ENCODE measurements around the gene TRPC4.
A peak's percentile ranks its signal among the peaks of the same experiment; 100 is the strongest.

TRPC4 gene

DNA sequence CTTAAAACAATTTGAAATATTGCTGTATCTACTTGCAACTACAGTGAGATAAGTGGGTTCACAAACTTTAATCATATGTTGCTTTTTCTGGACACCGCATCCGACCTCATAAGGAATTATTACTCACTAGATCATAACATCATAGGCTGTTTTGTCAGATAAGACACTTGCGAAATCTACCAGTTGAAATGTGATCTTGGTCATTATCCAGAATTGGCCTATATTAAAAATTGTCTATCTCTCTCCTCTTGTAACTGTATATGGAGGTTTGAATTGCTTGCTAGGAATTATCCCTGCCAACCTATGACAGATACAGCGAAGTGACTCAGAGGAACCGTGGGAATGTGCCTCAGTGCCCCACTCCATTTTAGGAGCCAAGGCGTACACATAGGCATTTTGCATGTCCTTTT lies 154.0 kb downstream of the TRPC4 start:
- TF ChIP-seq EP300 (IDR thresholded peaks at IDR 0.05; ENCODE audit: borderline replicate concordance): no peak
- no peak for TF ChIP-seq YY1 (IDR thresholded peaks at IDR 0.05; ENCODE audit: low read depth)
- TF ChIP-seq, protein P1, sequence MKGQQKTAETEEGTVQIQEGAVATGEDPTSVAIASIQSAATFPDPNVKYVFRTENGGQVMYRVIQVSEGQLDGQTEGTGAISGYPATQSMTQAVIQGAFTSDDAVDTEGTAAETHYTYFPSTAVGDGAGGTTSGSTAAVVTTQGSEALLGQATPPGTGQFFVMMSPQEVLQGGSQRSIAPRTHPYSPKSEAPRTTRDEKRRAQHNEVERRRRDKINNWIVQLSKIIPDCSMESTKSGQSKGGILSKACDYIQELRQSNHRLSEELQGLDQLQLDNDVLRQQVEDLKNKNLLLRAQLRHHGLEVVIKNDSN (IDR thresholded peaks at IDR 0.05): no peak
- no peak for TF ChIP-seq CREB1 (IDR thresholded peaks at IDR 0.05; ENCODE audit: low read depth)
- TF ChIP-seq TCF12 (IDR thresholded peaks at IDR 0.05; ENCODE audit: low read depth): no peak
- TF ChIP-seq CEBPB (IDR thresholded peaks at IDR 0.05): no peak
- TF ChIP-seq ZBTB7A (IDR thresholded peaks at IDR 0.05; ENCODE audit: low read depth): no peak
- no peak for TF ChIP-seq EGR1 (IDR thresholded peaks at IDR 0.05)
- no peak for TF ChIP-seq TEAD4 (IDR thresholded peaks at IDR 0.05)
- no peak for TF ChIP-seq RAD21 (IDR thresholded peaks at IDR 0.05; ENCODE audit: low read depth)
- no peak for TF ChIP-seq NFIC (IDR thresholded peaks at IDR 0.05)
- TF ChIP-seq TAF1 (IDR thresholded peaks at IDR 0.05; ENCODE audit: low read depth): no peak

DNA sequence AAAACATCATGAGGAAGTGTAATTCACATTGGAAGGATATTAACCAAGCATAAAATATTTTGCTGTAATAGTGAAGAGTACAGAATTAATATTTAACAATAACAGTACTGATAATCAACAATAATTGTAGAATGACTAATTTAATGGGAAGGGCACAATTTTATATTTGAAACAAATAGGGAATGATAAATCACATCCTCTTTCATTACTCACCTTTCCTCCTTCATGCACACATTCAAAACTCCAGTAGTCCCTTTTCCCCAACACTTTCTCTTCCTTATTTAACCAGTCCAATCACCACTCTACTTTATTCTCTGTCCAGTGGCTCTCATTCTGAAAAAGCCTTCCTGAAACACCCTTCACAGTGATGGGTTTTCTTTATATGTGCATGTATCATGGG lies 160.3 kb downstream of the TRPC4 start:
- TF ChIP-seq CREB1 (IDR thresholded peaks at IDR 0.05; ENCODE audit: low read depth): no peak

GRCh38 chr13:37707739-37708500 lies 161.7 kb downstream of the TRPC4 start:
- TF ChIP-seq FOXM1 (IDR thresholded peaks at IDR 0.05; ENCODE audit: borderline replicate concordance, low read depth) (no peak), EP300 (IDR thresholded peaks at IDR 0.05; ENCODE audit: borderline replicate concordance) (no peak), CEBPB (IDR thresholded peaks at IDR 0.05) (no peak), ZBTB7A (IDR thresholded peaks at IDR 0.05; ENCODE audit: low read depth) (no peak), TEAD4 (IDR thresholded peaks at IDR 0.05) (no peak), TCF12 (IDR thresholded peaks at IDR 0.05; ENCODE audit: low read depth) (no peak), REST (IDR thresholded peaks at IDR 0.05; ENCODE audit: low read depth) (no peak), YY1 (IDR thresholded peaks at IDR 0.05; ENCODE audit: low read depth) (no peak), NFIC (IDR thresholded peaks at IDR 0.05) (no peak), TAF1 (IDR thresholded peaks at IDR 0.05; ENCODE audit: low read depth) (no peak), CREB1 (IDR thresholded peaks at IDR 0.05; ENCODE audit: low read depth) (no peak), RAD21 (IDR thresholded peaks at IDR 0.05; ENCODE audit: low read depth) (no peak), EGR1 (IDR thresholded peaks at IDR 0.05) (no peak)
- TF ChIP-seq, protein P1 (IDR thresholded peaks at IDR 0.05): no peak
- TF ChIP-seq, protein P2, sequence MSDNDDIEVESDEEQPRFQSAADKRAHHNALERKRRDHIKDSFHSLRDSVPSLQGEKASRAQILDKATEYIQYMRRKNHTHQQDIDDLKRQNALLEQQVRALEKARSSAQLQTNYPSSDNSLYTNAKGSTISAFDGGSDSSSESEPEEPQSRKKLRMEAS (IDR thresholded peaks at IDR 0.05): no peak

DNA sequence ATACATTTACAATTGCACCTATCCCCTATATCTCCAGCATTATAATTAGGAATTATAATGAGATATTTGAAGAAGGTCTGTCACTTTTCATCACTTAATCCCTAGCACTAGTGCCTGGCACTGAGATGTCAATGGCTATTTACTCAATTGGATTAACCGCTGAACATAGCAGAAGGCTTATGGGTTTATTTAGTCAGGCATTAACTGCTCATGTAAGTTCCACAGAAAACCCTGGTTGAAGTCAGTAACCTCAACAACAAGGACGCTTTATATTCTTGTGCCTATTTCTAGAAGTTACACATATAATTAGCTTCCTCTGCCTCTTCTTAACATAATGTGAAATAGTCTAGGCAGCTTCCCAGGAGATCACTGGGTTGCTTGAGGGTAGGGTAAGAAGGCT lies 163.5 kb downstream of the TRPC4 start:
- TF ChIP-seq TEAD4 (IDR thresholded peaks at IDR 0.05) (no peak), EP300 (IDR thresholded peaks at IDR 0.05; ENCODE audit: borderline replicate concordance) (no peak), RAD21 (IDR thresholded peaks at IDR 0.05; ENCODE audit: low read depth) (no peak), TAF1 (IDR thresholded peaks at IDR 0.05; ENCODE audit: low read depth) (no peak), CREB1 (IDR thresholded peaks at IDR 0.05; ENCODE audit: low read depth) (no peak)
- TF ChIP-seq, protein P2 (IDR thresholded peaks at IDR 0.05): no peak
- TF ChIP-seq, protein P1 (IDR thresholded peaks at IDR 0.05): no peak

GRCh38 chr13:37701972-37702371 lies 167.6 kb downstream of the TRPC4 start:
- TF ChIP-seq FOXM1 (IDR thresholded peaks at IDR 0.05; ENCODE audit: borderline replicate concordance, low read depth): no peak
- TF ChIP-seq REST (IDR thresholded peaks at IDR 0.05; ENCODE audit: low read depth): no peak
- no peak for TF ChIP-seq YY1 (IDR thresholded peaks at IDR 0.05; ENCODE audit: low read depth)
- TF ChIP-seq, protein P1 (IDR thresholded peaks at IDR 0.05): peak; percentile 9; the same call in 1 of the 2 replicates
- peak; percentile 35; the same call in 1 of the 2 replicates for TF ChIP-seq CEBPB (IDR thresholded peaks at IDR 0.05)
